Mesenchymal stem cell (in vitro differentiated cells and primary cell): ENCODE measurements around the gene CST9.

Experiments
- DNase-seq: peaks from one replicate; pipeline ENCODE4 v3.0.0-alpha.2; 2013
- H2AFZ ChIP-seq: one replicate; pipeline ENCODE4 v1.6.1; 2013; ENCODE audit warnings: low read depth, mild to moderate bottlenecking, control low read depth, inconsistent platforms, low read length, moderate library complexity
- H2AK5ac ChIP-seq: 2 replicates; pipeline ENCODE4 v1.6.1; 2013; ENCODE audit warnings: low read length, moderate library complexity, mild to moderate bottlenecking, inconsistent platforms; ENCODE audit not compliant: severe bottlenecking
- H2BK120ac ChIP-seq: one replicate; pipeline ENCODE4 v1.6.1; 2013; ENCODE audit warnings: low read depth, mild to moderate bottlenecking, inconsistent platforms, low read length, moderate library complexity
- H2BK12ac ChIP-seq, 2 experiments: one replicate each; pipeline ENCODE4 v1.6.1; 2013; ENCODE audit warnings: inconsistent platforms in 2 of 2, low read length in 2 of 2, mild to moderate bottlenecking in 2 of 2, moderate library complexity in 2 of 2, control low read depth in 1 of 2
- H2BK15ac ChIP-seq: one replicate; pipeline ENCODE4 v1.6.1; 2013; ENCODE audit warnings: mild to moderate bottlenecking, low read depth, inconsistent platforms; ENCODE audit not compliant: poor library complexity, severe bottlenecking
- H2BK5ac ChIP-seq: 2 replicates; pipeline ENCODE4 v1.6.1; 2013; ENCODE audit warnings: low read depth, mild to moderate bottlenecking, low read length, control low read depth, inconsistent platforms; ENCODE audit not compliant: poor library complexity, severe bottlenecking
- H3K14ac ChIP-seq, 2 experiments: one replicate each; pipeline ENCODE4 v1.6.1; 2013; ENCODE audit warnings: inconsistent platforms in 2 of 2, low read length in 2 of 2, control low read depth in 1 of 2, mild to moderate bottlenecking in 1 of 2, moderate library complexity in 1 of 2
- H3K18ac ChIP-seq, 2 experiments: one replicate each; pipeline ENCODE4 v1.6.1; 2013; ENCODE audit warnings: inconsistent platforms in 2 of 2, low read length in 2 of 2, control low read depth in 1 of 2, low read depth in 1 of 2, mild to moderate bottlenecking in 1 of 2
- H3K23ac ChIP-seq, 2 experiments: one replicate each; pipeline ENCODE4 v1.6.1; 2013; ENCODE audit warnings: inconsistent platforms in 2 of 2, low read length in 2 of 2, mild to moderate bottlenecking in 2 of 2, moderate library complexity in 2 of 2, control low read depth in 1 of 2
- H3K27ac ChIP-seq: 2 replicates; pipeline ENCODE4 v1.5.1; 2013; ENCODE audit warnings: mild to moderate bottlenecking, moderate library complexity, low read length, control low read depth, inconsistent platforms; ENCODE audit not compliant: poor library complexity, severe bottlenecking
- H3K27me3 ChIP-seq, 2 experiments: 2 replicates each; pipeline versions ENCODE4 v1.6.1 to v1.7.0; 2013; ENCODE audit warnings: low read length in 2 of 2, mild to moderate bottlenecking in 2 of 2, moderate library complexity in 2 of 2, control low read depth in 1 of 2, inconsistent platforms in 1 of 2; ENCODE audit not compliant: control insufficient read depth in 1 of 2, insufficient read depth in 1 of 2
- H3K36me3 ChIP-seq, 2 experiments: 2 replicates each; pipeline versions ENCODE4 v1.6.1 to v1.7.0; 2013; ENCODE audit warnings: low read length in 2 of 2, control low read depth in 1 of 2, inconsistent platforms in 1 of 2, low read depth in 1 of 2, mild to moderate bottlenecking in 1 of 2; ENCODE audit not compliant: insufficient read depth in 2 of 2, control insufficient read depth in 1 of 2
- H3K4ac ChIP-seq, 2 experiments: one replicate each; pipeline ENCODE4 v1.6.1; 2013; ENCODE audit warnings: inconsistent platforms in 2 of 2, low read length in 2 of 2, mild to moderate bottlenecking in 2 of 2, moderate library complexity in 2 of 2, control low read depth in 1 of 2, low read depth in 1 of 2
- H3K4me1 ChIP-seq: 2 replicates; pipeline ENCODE4 v1.6.1; 2013; ENCODE audit warnings: low read depth, low read length, control low read depth; ENCODE audit not compliant: control insufficient read depth, insufficient read depth
- H3K4me2 ChIP-seq: 2 replicates; pipeline ENCODE4 v1.6.1; 2013; ENCODE audit warnings: low read length, mild to moderate bottlenecking, inconsistent platforms; ENCODE audit not compliant: poor library complexity, severe bottlenecking
- H3K4me3 ChIP-seq, 2 experiments: 2 replicates each; pipeline versions ENCODE4 v1.5.1 to v1.7.0; 2013; ENCODE audit warnings: low read length in 2 of 2, mild to moderate bottlenecking in 2 of 2, control low read depth in 1 of 2, low read depth in 1 of 2; ENCODE audit not compliant: insufficient read depth in 1 of 2
- H3K79me1 ChIP-seq: replicated peaks from 2 replicates; pipeline ENCODE4 v1.6.1; 2013; ENCODE audit warnings: mild to moderate bottlenecking, control low read depth, low read length, inconsistent platforms; ENCODE audit not compliant: poor library complexity, severe bottlenecking
- H3K9ac ChIP-seq: 2 replicates; pipeline ENCODE4 v1.7.0; 2013; ENCODE audit warnings: mild to moderate bottlenecking, low read length, moderate library complexity
- H3K9me3 ChIP-seq: 2 replicates; pipeline ENCODE4 v1.7.0; 2013; ENCODE audit warnings: mild to moderate bottlenecking, low read length; ENCODE audit not compliant: control insufficient read depth
- H4K8ac ChIP-seq: one replicate; pipeline ENCODE4 v1.6.1; 2013; ENCODE audit warnings: inconsistent platforms, mild to moderate bottlenecking, low read length, moderate library complexity
- H4K91ac ChIP-seq: one replicate; pipeline ENCODE4 v1.6.1; 2013; ENCODE audit warnings: mild to moderate bottlenecking, low read length, inconsistent platforms
- WGBS: methylation state at CpG from one replicate; pipeline ENCODE4 v1.1.7; 2013; ENCODE audit warnings: mixed read lengths; 5-methylcytosine and 5-hydroxymethylcytosine counted together

The CST9 gene

GRCh38 chr20:23568320-23568970, 37.3 kb downstream of the CST9 start, which contains the start of gene CST9L:
TSS of gene CST9L (minus strand) at chr20:23568484. CDS start at chr20:23568450, 34 bp downstream.
- no peaks in the 10 kb centered on the region for H3K4me1 ChIP-seq
- no peak within 1 kb of the TSS for H2BK5ac ChIP-seq
- H3K9ac ChIP-seq: no peak within 1 kb of the TSS
- no peak within 1 kb of the TSS for H3K4me2 ChIP-seq
- WGBS: 38% methylated on average over 8 of the region's 11 CpGs
- peaks cover 9 to 10% of the 10 kb centered on the region in 2 experiments for H3K27me3 ChIP-seq
- H2BK12ac ChIP-seq: no peak within 1 kb of the TSS
- peaks cover 6% of the 10 kb centered on the region for H3K9me3 ChIP-seq
- no peak within 1 kb of the TSS for H4K91ac ChIP-seq
- H3K4ac ChIP-seq: no peak within 1 kb of the TSS
- H3K36me3 ChIP-seq: no peaks in the 10 kb centered on the region
- H3K23ac ChIP-seq: no peak within 1 kb of the TSS
- H2AFZ ChIP-seq: no peak within 1 kb of the TSS
- H3K4me3 ChIP-seq: no peak within 1 kb of the TSS
- H3K27ac ChIP-seq: no peak within 1 kb of the TSS
- H2BK120ac ChIP-seq: no peak within 1 kb of the TSS
- H2BK15ac ChIP-seq: no peak within 1 kb of the TSS
- H3K79me1 ChIP-seq: no peaks in the 10 kb centered on the region
- DNase-seq: no peak
- H4K8ac ChIP-seq: no peak within 1 kb of the TSS
- no peak within 1 kb of the TSS for H2AK5ac ChIP-seq
- no peak within 1 kb of the TSS for H3K18ac ChIP-seq
- H3K14ac ChIP-seq: no peak within 1 kb of the TSS

GRCh38 chr20:23566199-23566932, 39.4 kb downstream of the CST9 start:
- WGBS: 65% methylated on average over 6 of the region's 7 CpGs
- Histone ChIP-seq H3K4me1 (no peaks in the 10 kb centered on the region), H2BK15ac (no peak overlapping the region)

DNA sequence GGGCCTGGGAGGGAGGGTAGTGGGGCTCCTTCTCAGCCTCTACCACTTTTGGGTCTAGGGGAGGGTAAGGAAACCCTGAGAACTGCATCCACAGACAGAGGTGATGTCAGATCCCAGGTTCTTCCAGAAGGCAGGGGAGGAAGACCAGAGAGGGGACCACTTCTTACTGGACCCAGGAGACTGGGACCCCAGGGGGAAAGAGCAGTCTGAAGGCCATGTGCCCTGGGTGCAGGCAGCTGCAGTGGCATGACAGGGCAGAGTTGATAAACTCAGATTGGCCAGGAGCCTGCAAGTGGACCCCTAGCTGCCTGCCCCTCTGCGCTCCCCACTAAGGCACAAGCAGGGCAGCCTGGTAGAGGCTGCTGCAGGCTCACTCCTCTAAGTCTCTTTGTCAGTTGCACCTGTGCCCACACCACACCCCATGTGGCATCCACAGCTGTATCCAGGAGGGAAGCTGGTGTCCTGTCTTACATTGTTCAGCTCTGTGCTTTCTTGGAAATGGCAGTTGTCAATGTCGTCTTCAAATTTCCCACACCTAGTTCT, 40.1 kb downstream of the CST9 start:
- H3K79me1 ChIP-seq: no peaks in the 10 kb centered on the region
- H2AK5ac ChIP-seq: no peak overlapping the region
- DNase-seq: no peak

More at GRCh38 chr20:23566199-23566932, 39.4 kb downstream of the CST9 start:
- H3K18ac ChIP-seq: no peak overlapping the region
- H3K4ac ChIP-seq: no peak overlapping the region
- H4K91ac ChIP-seq: no peak overlapping the region
- no peak for DNase-seq
- no peak overlapping the region for H3K27ac ChIP-seq
- no peak overlapping the region for H4K8ac ChIP-seq
- no peak overlapping the region for H3K23ac ChIP-seq
- no peaks in the 10 kb centered on the region for H3K36me3 ChIP-seq
- H3K27me3 ChIP-seq: peaks cover 9 to 10% of the 10 kb centered on the region in 2 experiments
- no peak overlapping the region for H3K4me2 ChIP-seq
- H3K79me1 ChIP-seq: no peaks in the 10 kb centered on the region
- no peak overlapping the region for H3K4me3 ChIP-seq
- H2BK12ac ChIP-seq: no peak overlapping the region
- H2BK5ac ChIP-seq: no peak overlapping the region
- no peak overlapping the region for H2AK5ac ChIP-seq
- H2BK120ac ChIP-seq: no peak overlapping the region
- H3K9me3 ChIP-seq: peaks cover 23% of the 10 kb centered on the region
- no peak overlapping the region for H3K14ac ChIP-seq
- H3K9ac ChIP-seq: no peak overlapping the region
- H2AFZ ChIP-seq: no peak overlapping the region

DNA sequence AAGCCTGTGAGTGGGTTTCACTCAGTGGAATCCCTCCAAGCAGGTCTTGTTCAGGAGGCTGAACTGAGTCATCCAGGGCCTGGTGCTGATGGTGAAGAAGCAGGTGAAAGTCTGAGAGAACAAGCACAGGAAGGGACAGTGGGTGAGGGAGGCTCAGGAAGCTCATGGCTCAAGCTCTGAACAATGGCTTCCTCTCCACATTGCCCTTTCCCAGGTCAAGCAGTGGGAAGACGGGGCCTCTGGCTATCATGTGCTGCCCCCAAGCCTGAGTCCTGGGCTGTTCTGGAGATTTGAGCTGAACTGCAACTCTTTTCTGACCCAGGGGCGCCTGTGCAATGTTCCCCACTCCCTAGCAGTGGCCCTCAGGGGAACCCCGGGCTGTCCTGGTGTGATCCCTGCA, 40.8 kb downstream of the CST9 start:
- H4K91ac ChIP-seq: no peak overlapping the region
- no peak overlapping the region for H2BK120ac ChIP-seq
- no peak overlapping the region for H2AFZ ChIP-seq
- no peak overlapping the region for H3K4ac ChIP-seq
- no peak for DNase-seq
- H3K9me3 ChIP-seq: peaks cover 32% of the 10 kb centered on the region
- no peak overlapping the region for H3K27ac ChIP-seq
- no peak overlapping the region for H3K23ac ChIP-seq
- H2BK15ac ChIP-seq: no peak overlapping the region
- no peak overlapping the region for H2BK12ac ChIP-seq
- no peak overlapping the region for H3K9ac ChIP-seq
- no peak overlapping the region for H3K18ac ChIP-seq
- H3K14ac ChIP-seq: no peak overlapping the region
- H3K4me2 ChIP-seq: no peak overlapping the region
- H4K8ac ChIP-seq: no peak overlapping the region
- 45% methylated on average over 3 of the region's 3 CpGs for WGBS
- no peaks in the 10 kb centered on the region for H3K36me3 ChIP-seq
- H3K79me1 ChIP-seq: no peaks in the 10 kb centered on the region
- no peak overlapping the region for H2AK5ac ChIP-seq
- no peak overlapping the region for H2BK5ac ChIP-seq
- H3K27me3 ChIP-seq: peaks cover 9 to 10% of the 10 kb centered on the region in 2 experiments
- H3K4me3 ChIP-seq: no peak overlapping the region
- H3K4me1 ChIP-seq: no peaks in the 10 kb centered on the region

More for the DNA sequence above, 40.1 kb downstream of the CST9 start:
- H2BK5ac ChIP-seq: no peak overlapping the region
- no peak overlapping the region for H4K8ac ChIP-seq
- H3K14ac ChIP-seq: no peak overlapping the region
- no peak overlapping the region for H3K4me3 ChIP-seq
- no peak overlapping the region for H2BK12ac ChIP-seq
- H2AFZ ChIP-seq: no peak overlapping the region
- no peak overlapping the region for H3K4me2 ChIP-seq
- H4K91ac ChIP-seq: no peak overlapping the region
- no peak overlapping the region for H3K9ac ChIP-seq
- H2BK120ac ChIP-seq: no peak overlapping the region
- no peak overlapping the region for H3K23ac ChIP-seq
- H3K27me3 ChIP-seq: peaks cover 9 to 10% of the 10 kb centered on the region in 2 experiments
- no peak overlapping the region for H2BK15ac ChIP-seq
- no peak overlapping the region for H3K4ac ChIP-seq
- no peak overlapping the region for H3K27ac ChIP-seq
- H3K36me3 ChIP-seq: no peaks in the 10 kb centered on the region
- peaks cover 28% of the 10 kb centered on the region for H3K9me3 ChIP-seq
- H3K4me1 ChIP-seq: no peaks in the 10 kb centered on the region
- H3K18ac ChIP-seq: no peak overlapping the region
- 95% methylated on average over 2 of the region's 2 CpGs for WGBS
